HUES64 (cell line): ENCODE results near the gene TEDC1.

Source experiments
- H3K27ac ChIP-seq: 2 replicates; pipeline ENCODE4 v1.7.0; 2013; ENCODE audit warnings: low read depth, low read length, inconsistent platforms
- H3K27me3 ChIP-seq: 2 replicates; pipeline ENCODE4 v1.6.1; 2013; ENCODE audit warnings: mild to moderate bottlenecking, low read length; ENCODE audit not compliant: insufficient read depth
- H3K36me3 ChIP-seq: 2 replicates; pipeline ENCODE4 v1.6.1; 2013; ENCODE audit warnings: mild to moderate bottlenecking, low read length; ENCODE audit not compliant: insufficient read depth
- H3K4me1 ChIP-seq: 2 replicates; pipeline ENCODE4 v1.6.1; 2013; ENCODE audit warnings: mild to moderate bottlenecking, low read length, moderate library complexity; ENCODE audit not compliant: insufficient read depth
- H3K4me3 ChIP-seq: 2 replicates; pipeline ENCODE4 v1.5.1; 2013; ENCODE audit warnings: mild to moderate bottlenecking, low read length, moderate library complexity
- H3K9ac ChIP-seq: 2 replicates; pipeline ENCODE4 v1.6.1; 2013; ENCODE audit warnings: mild to moderate bottlenecking, low read depth, low read length
- H3K9me3 ChIP-seq: 2 replicates; pipeline ENCODE4 v1.6.1; 2013; ENCODE audit warnings: low read depth, low read length; ENCODE audit not compliant: insufficient read depth
- WGBS: fragments of 150-250, 120-280 bp; methylation state at CpG from one replicate; pipeline ENCODE4 v1.1.7; 2013; ENCODE audit warnings: missing lambda C conversion rate; 5-methylcytosine and 5-hydroxymethylcytosine counted together

The TEDC1 gene

GRCh38 chr14:105496831-105497591 lies 6.0 kb downstream of the TEDC1 start:
- H3K36me3 ChIP-seq = no peaks in the 10 kb centered on the region
- no peak overlapping the region for H3K4me3 ChIP-seq
- no peaks in the 10 kb centered on the region for H3K27me3 ChIP-seq
- no peak overlapping the region for H3K27ac ChIP-seq
- no peaks in the 10 kb centered on the region for H3K4me1 ChIP-seq
- WGBS = 95% methylated on average over 32 of the region's 32 CpGs
- H3K9ac ChIP-seq = no peak overlapping the region
- no peaks in the 10 kb centered on the region for H3K9me3 ChIP-seq

- H3K4me3 ChIP-seq = no peak overlapping the region
- 91% methylated on average over 31 of the region's 31 CpGs for WGBS
- no peaks in the 10 kb centered on the region for H3K4me1 ChIP-seq
- no peak overlapping the region for H3K9ac ChIP-seq
- no peaks in the 10 kb centered on the region for H3K27me3 ChIP-seq
- no peaks in the 10 kb centered on the region for H3K36me3 ChIP-seq
- H3K27ac ChIP-seq = no peak overlapping the region
- H3K9me3 ChIP-seq = no peaks in the 10 kb centered on the region
Observed at GRCh38 chr14:105497671-105498429, 6.8 kb downstream of the TEDC1 start.

- H3K9ac ChIP-seq = no peak overlapping the region
- no peaks in the 10 kb centered on the region for H3K4me1 ChIP-seq
- no peak overlapping the region for H3K4me3 ChIP-seq
- WGBS = 85% methylated on average over 36 of the region's 36 CpGs
- H3K36me3 ChIP-seq = no peaks in the 10 kb centered on the region
- H3K9me3 ChIP-seq = no peaks in the 10 kb centered on the region
- no peaks in the 10 kb centered on the region for H3K27me3 ChIP-seq
- H3K27ac ChIP-seq = no peak overlapping the region
Observed at GRCh38 chr14:105498430-105499255, 7.6 kb downstream of the TEDC1 start.

- Histone ChIP-seq H3K9ac (no peak overlapping the region), H3K27me3 (no peaks in the 10 kb centered on the region), H3K4me1 (no peaks in the 10 kb centered on the region), H3K36me3 (no peaks in the 10 kb centered on the region), H3K27ac (no peak overlapping the region), H3K4me3 (no peak overlapping the region), H3K9me3 (no peaks in the 10 kb centered on the region)
- WGBS = 82% methylated on average over 27 of the region's 27 CpGs
Observed at GRCh38 chr14:105499256-105500035, 8.4 kb downstream of the TEDC1 start.

GRCh38 chr14:105500036-105500725 lies 9.1 kb downstream of the TEDC1 start:
- Histone ChIP-seq H3K9me3 (no peaks in the 10 kb centered on the region), H3K9ac (no peak overlapping the region), H3K27ac (no peak overlapping the region), H3K36me3 (no peaks in the 10 kb centered on the region), H3K4me3 (no peak overlapping the region), H3K4me1 (no peaks in the 10 kb centered on the region), H3K27me3 (no peaks in the 10 kb centered on the region)
- 91% methylated on average over 21 of the region's 21 CpGs for WGBS

- Histone ChIP-seq H3K36me3 (no peaks in the 10 kb centered on the region), H3K9me3 (no peaks in the 10 kb centered on the region), H3K9ac (no peak overlapping the region), H3K4me1 (no peaks in the 10 kb centered on the region), H3K27ac (no peak overlapping the region), H3K4me3 (no peak overlapping the region), H3K27me3 (no peaks in the 10 kb centered on the region)
- 89% methylated on average over 10 of the region's 10 CpGs for WGBS
Observed at GRCh38 chr14:105500726-105501101, 9.7 kb downstream of the TEDC1 start.

- H3K27me3 ChIP-seq = no peaks in the 10 kb centered on the region
- no peaks in the 10 kb centered on the region for H3K9me3 ChIP-seq
- no peak overlapping the region for H3K27ac ChIP-seq
- H3K36me3 ChIP-seq = no peaks in the 10 kb centered on the region
- no peak overlapping the region for H3K4me3 ChIP-seq
- 92% methylated on average over 12 of the region's 13 CpGs for WGBS
- no peaks in the 10 kb centered on the region for H3K4me1 ChIP-seq
- no peak overlapping the region for H3K9ac ChIP-seq
Observed at GRCh38 chr14:105501504-105502291, 10.7 kb downstream of the TEDC1 start.

GRCh38 chr14:105502446-105503295 lies 11.6 kb downstream of the TEDC1 start:
- no peak overlapping the region for H3K4me3 ChIP-seq
- 86% methylated on average over 18 of the region's 18 CpGs for WGBS
- no peak overlapping the region for H3K27ac ChIP-seq
- no peaks in the 10 kb centered on the region for H3K36me3 ChIP-seq
- no peaks in the 10 kb centered on the region for H3K9me3 ChIP-seq
- no peak overlapping the region for H3K9ac ChIP-seq
- no peaks in the 10 kb centered on the region for H3K4me1 ChIP-seq
- no peaks in the 10 kb centered on the region for H3K27me3 ChIP-seq

- Histone ChIP-seq H3K36me3 (no peaks in the 10 kb centered on the region), H3K27me3 (no peaks in the 10 kb centered on the region), H3K4me3 (no peak overlapping the region), H3K27ac (no peak overlapping the region), H3K9ac (no peak overlapping the region), H3K9me3 (no peaks in the 10 kb centered on the region), H3K4me1 (no peaks in the 10 kb centered on the region)
- 92% methylated on average over 7 of the region's 7 CpGs for WGBS
Observed at GRCh38 chr14:105503296-105503640, 12.2 kb downstream of the TEDC1 start.
